Esophagus muscularis mucosa (tissue), 4 donors: ENCODE data around the gene EME1. TPM values are rescaled to one million over a fixed set of nuclear protein-coding genes. Genes with fewer than 3 reads are reported as not detected.
"Not testable (repeated sequence)": the region's sequence is repeated elsewhere in the genome, so short reads cannot be mapped to it uniquely, and the experiment has no call there.

Source experiments
- DNase-seq: peaks from one replicate; pipeline ENCODE4 v3.0.0-alpha.2; 2017; ENCODE audit errors: extremely low spot score
- H3K27ac ChIP-seq, 4 donors: fragments of 200-600 bp; sonication (generic); replicated peaks in 1 of 4; 1 replicate in 3 of 4; 2 replicates in 1 of 4; pipeline ENCODE4 v1.5.1; 2016 to 2019; ENCODE audit warnings: mild to moderate bottlenecking in 1 of 4
- H3K27me3 ChIP-seq, 4 donors: fragments of 200-600 bp; sonication (generic); one replicate each; pipeline versions ENCODE4 v1.5.1 to v1.6.0; 2016 to 2019
- H3K36me3 ChIP-seq, 4 donors: fragments of 200-600 bp; sonication (generic); one replicate each; pipeline ENCODE4 v1.5.1; 2016 to 2019
- H3K4me1 ChIP-seq, 4 donors: fragments of 200-600 bp; sonication (generic); one replicate each; pipeline ENCODE4 v1.5.1; 2016 to 2019
- H3K4me3 ChIP-seq, 4 donors: fragments of 200-600 bp; sonication (generic); 1 replicate in 2 of 4; 2 replicates in 2 of 4; pipeline ENCODE4 v1.5.1; 2016 to 2019; ENCODE audit warnings: mild to moderate bottlenecking in 4 of 4, moderate library complexity in 1 of 4
- H3K9me3 ChIP-seq, 4 donors: fragments of 200-600 bp; sonication (generic); 1 replicate in 3 of 4; 2 replicates in 1 of 4; pipeline ENCODE4 v1.5.1; 2016 to 2019
- EP300 ChIP-seq: sonication (generic); formaldehyde crosslinking; IDR thresholded peaks from one replicate; pipeline ENCODE4 v1.6.1; 2017; ENCODE audit warnings: antibody characterized with exemption
- POLR2A ChIP-seq: fragments of 450-650 bp; IDR thresholded peaks from one replicate; pipeline ENCODE4 v1.6.1; 2017; ENCODE audit warnings: antibody characterized with exemption, moderate library complexity, mild to moderate bottlenecking, low read depth
- POLR2AphosphoS5 ChIP-seq, 2 donors: sonication (generic); formaldehyde crosslinking; IDR thresholded peaks; one replicate each; pipeline ENCODE4 v1.6.1; 2017; ENCODE audit warnings: antibody characterized with exemption in 2 of 2
- WGBS: methylation state at CpG from one replicate; pipeline ENCODE4 v1.1.5; 2018; 5-methylcytosine and 5-hydroxymethylcytosine counted together
- intact Hi-C: fragments of 100-400 bp; cut with DNase I; formaldehyde crosslinking; loops from one replicate; pipeline ENCODE4 v1.15.1; 2023
- total RNA-seq, 4 donors: library from RNA; depleted of rRNA; stranded (reverse); fragments of >200 nt; gene quantifications; one replicate each; pipeline versions ENCODE4 v1.1.0 to v1.2.1, GENCODE V29; 2016
- TF ChIP-seq, protein P1 (sequence below), 3 experiments: fragments of 200-600 bp in 2 of 3; fragments of 450-650 bp in 1 of 3; sonication (generic) in 2 of 3; IDR thresholded peaks; one replicate each; pipeline ENCODE4 v1.5.1; 2017 to 2019; ENCODE audit warnings: antibody characterized with exemption in 3 of 3, mild to moderate bottlenecking in 2 of 3, moderate library complexity in 1 of 3

The EME1 gene
- total RNA-seq, 4 donors from 2014 or later: not detected

GRCh38 chr17:50424996-50425681 is 52.1 kb downstream of the EME1 start:
- H3K4me1 ChIP-seq: peaks cover 19 to 54% (median 40%) of the 10 kb centered on the region in 4 donors
- intact Hi-C loops: no loop called here
- H3K4me3 ChIP-seq: peak overlapping the region; percentile 63 to 78 (median 70)
- H3K9me3 ChIP-seq: no peaks in the 10 kb centered on the region
- 81% methylated on average over 5 of the region's 8 CpGs for WGBS
- H3K27me3 ChIP-seq: no peaks in the 10 kb centered on the region
- DNase-seq: no peak
- peaks cover 0 to 4% (median 0%) of the 10 kb centered on the region in 4 donors for H3K36me3 ChIP-seq
- no peak for TF ChIP-seq POLR2A
- TF ChIP-seq EP300: no peak
- no peak for TF ChIP-seq POLR2AphosphoS5 (IDR thresholded peaks at IDR 0.05)
- TF ChIP-seq, protein P1, sequence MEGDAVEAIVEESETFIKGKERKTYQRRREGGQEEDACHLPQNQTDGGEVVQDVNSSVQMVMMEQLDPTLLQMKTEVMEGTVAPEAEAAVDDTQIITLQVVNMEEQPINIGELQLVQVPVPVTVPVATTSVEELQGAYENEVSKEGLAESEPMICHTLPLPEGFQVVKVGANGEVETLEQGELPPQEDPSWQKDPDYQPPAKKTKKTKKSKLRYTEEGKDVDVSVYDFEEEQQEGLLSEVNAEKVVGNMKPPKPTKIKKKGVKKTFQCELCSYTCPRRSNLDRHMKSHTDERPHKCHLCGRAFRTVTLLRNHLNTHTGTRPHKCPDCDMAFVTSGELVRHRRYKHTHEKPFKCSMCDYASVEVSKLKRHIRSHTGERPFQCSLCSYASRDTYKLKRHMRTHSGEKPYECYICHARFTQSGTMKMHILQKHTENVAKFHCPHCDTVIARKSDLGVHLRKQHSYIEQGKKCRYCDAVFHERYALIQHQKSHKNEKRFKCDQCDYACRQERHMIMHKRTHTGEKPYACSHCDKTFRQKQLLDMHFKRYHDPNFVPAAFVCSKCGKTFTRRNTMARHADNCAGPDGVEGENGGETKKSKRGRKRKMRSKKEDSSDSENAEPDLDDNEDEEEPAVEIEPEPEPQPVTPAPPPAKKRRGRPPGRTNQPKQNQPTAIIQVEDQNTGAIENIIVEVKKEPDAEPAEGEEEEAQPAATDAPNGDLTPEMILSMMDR (IDR thresholded peaks at IDR 0.05): no peak
- peak overlapping the region; percentile 78 to 87 (median 82) for H3K27ac ChIP-seq

- Histone ChIP-seq H3K9me3 (no peaks in the 10 kb centered on the region), H3K27me3 (no peaks in the 10 kb centered on the region), H3K4me3 (peak within 1 kb of the TSS; percentile 63 to 78 (median 70)), H3K27ac (peak within 1 kb of the TSS; percentile 78 to 87 (median 82)), H3K4me1 (peaks cover 19 to 46% (median 34%) of the 10 kb centered on the region in 4 donors), H3K36me3 (peaks cover 0 to 4% (median 0%) of the 10 kb centered on the region in 4 donors)
- intact Hi-C loops: no loop called here
- TF ChIP-seq POLR2AphosphoS5 (IDR thresholded peaks at IDR 0.05) (peak; percentile 53 to 66), POLR2A (no peak), EP300 (no peak)
- TF ChIP-seq, protein P1 (IDR thresholded peaks at IDR 0.05): peak in 1 of 3 experiments; percentile 7
- WGBS: under 1% methylated on average over 47 of the region's 70 CpGs
- DNase-seq: peak; percentile 93
These were observed 52.8 kb downstream of the EME1 start, which contains the start of gene ACSF2 for GRCh38 chr17:50425682-50426471. Gene ACSF2 (plus strand): TSS chr17:50426218. CDS start chr17:50426262, 44 bp downstream.

- 18% methylated on average over 2 of the region's 7 CpGs for WGBS
- no peaks in the 10 kb centered on the region for H3K27me3 ChIP-seq
- H3K9me3 ChIP-seq: no peaks in the 10 kb centered on the region
- TF ChIP-seq, protein P1 (IDR thresholded peaks at IDR 0.05): no peak
- H3K36me3 ChIP-seq: peaks cover 0 to 4% (median 0%) of the 10 kb centered on the region in 4 donors
- peak overlapping the region; percentile 78 to 87 (median 82) for H3K27ac ChIP-seq
- no peak for DNase-seq
- intact Hi-C loops: no loop called here
- H3K4me3 ChIP-seq: peak overlapping the region; percentile 63 to 78 (median 70)
- H3K4me1 ChIP-seq: peaks cover 19 to 42% (median 33%) of the 10 kb centered on the region in 4 donors
These were observed 53.4 kb downstream of the EME1 start for GRCh38 chr17:50426472-50426782.

- peak overlapping the region; percentile 78 to 87 (median 82) for H3K27ac ChIP-seq
- H3K36me3 ChIP-seq: peaks cover 0 to 4% (median 0%) of the 10 kb centered on the region in 4 donors
- H3K4me1 ChIP-seq: peaks cover 19 to 36% (median 29%) of the 10 kb centered on the region in 4 donors
- no peaks in the 10 kb centered on the region for H3K9me3 ChIP-seq
- no peaks in the 10 kb centered on the region for H3K27me3 ChIP-seq
- TF ChIP-seq POLR2AphosphoS5 (IDR thresholded peaks at IDR 0.05): no peak
- TF ChIP-seq EP300: no peak
- TF ChIP-seq, protein P1 (IDR thresholded peaks at IDR 0.05): peak in 1 of 3 experiments; percentile 21
- TF ChIP-seq POLR2A: no peak
- H3K4me3 ChIP-seq: peak overlapping the region; percentile 63 to 78 (median 70)
- no peak for DNase-seq
- intact Hi-C loops: no loop called here
- WGBS: 43% methylated on average over 2 of the region's 4 CpGs
These were observed 54.1 kb downstream of the EME1 start for GRCh38 chr17:50426814-50427787.

GRCh38 chr17:50428126-50428525 is 55.1 kb downstream of the EME1 start:
- peaks cover 19 to 35% (median 29%) of the 10 kb centered on the region in 4 donors for H3K4me1 ChIP-seq
- H3K36me3 ChIP-seq, intact Hi-C loops: not testable (repeated sequence)

More at GRCh38 chr17:50428126-50428525, 55.1 kb downstream of the EME1 start:
- not testable (repeated sequence) for H3K27me3 ChIP-seq, H3K4me3 ChIP-seq, H3K27ac ChIP-seq, H3K9me3 ChIP-seq, DNase-seq
- WGBS: 96% methylated on average over 6 of the region's 6 CpGs
